Tibial nerve (tissue), 3 donors: Measurements from ENCODE around the gene FAM117A.

ENCODE experiments used
- POLR2A ChIP-seq, 2 donors: fragments of 450-650 bp; IDR thresholded peaks; one replicate each; pipeline ENCODE4 v1.6.1; 2017; ENCODE audit warnings: antibody characterized with exemption in 2 of 2, mild to moderate bottlenecking in 2 of 2, moderate library complexity in 2 of 2
- TF ChIP-seq, protein P1 (sequence below), 5 experiments: fragments of 200-600 bp in 3 of 5; fragments of 450-650 bp in 2 of 5; sonication (generic) in 3 of 5; IDR thresholded peaks; one replicate each; pipeline ENCODE4 v1.5.1; 2016 to 2019; ENCODE audit warnings: antibody characterized with exemption in 5 of 5, mild to moderate bottlenecking in 3 of 5, moderate library complexity in 2 of 5

DNA sequence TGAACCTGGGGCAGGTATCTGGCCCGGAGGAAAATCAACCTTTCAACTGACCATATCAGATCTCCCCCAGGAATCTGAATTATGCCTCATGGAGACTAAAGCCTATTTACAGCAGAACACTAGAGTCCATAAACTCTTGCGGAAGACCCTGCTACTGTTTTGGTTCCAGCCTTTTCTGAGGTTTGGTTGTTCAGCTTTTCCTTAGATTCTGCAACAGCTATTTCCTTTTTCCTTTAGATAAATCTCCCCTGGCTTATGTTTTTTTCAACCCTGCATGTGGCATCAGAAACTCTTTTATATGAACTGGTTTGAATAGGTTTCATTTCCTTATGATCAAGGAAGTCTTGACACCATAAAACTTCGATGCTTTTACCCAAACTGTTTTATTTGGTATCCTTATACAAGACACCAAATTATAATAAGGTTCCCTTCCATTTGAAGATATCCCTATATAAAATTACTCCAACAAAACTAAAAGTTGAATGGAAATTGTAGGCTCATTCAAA lies 99.2 kb downstream of the FAM117A start:
- TF ChIP-seq, protein P1, sequence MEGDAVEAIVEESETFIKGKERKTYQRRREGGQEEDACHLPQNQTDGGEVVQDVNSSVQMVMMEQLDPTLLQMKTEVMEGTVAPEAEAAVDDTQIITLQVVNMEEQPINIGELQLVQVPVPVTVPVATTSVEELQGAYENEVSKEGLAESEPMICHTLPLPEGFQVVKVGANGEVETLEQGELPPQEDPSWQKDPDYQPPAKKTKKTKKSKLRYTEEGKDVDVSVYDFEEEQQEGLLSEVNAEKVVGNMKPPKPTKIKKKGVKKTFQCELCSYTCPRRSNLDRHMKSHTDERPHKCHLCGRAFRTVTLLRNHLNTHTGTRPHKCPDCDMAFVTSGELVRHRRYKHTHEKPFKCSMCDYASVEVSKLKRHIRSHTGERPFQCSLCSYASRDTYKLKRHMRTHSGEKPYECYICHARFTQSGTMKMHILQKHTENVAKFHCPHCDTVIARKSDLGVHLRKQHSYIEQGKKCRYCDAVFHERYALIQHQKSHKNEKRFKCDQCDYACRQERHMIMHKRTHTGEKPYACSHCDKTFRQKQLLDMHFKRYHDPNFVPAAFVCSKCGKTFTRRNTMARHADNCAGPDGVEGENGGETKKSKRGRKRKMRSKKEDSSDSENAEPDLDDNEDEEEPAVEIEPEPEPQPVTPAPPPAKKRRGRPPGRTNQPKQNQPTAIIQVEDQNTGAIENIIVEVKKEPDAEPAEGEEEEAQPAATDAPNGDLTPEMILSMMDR (IDR thresholded peaks at IDR 0.05) = no peak
- TF ChIP-seq POLR2A (IDR thresholded peaks at IDR 0.05) = no peak
